Keratinocyte (primary cell): ENCODE data around the gene CRK. TPM values are rescaled to one million over a fixed set of nuclear protein-coding genes. Genes with fewer than 3 reads are reported as not detected.

Experiments
- DNase-seq: peaks from one replicate; pipeline ENCODE4 v3.0.0-alpha.2; 2011; ENCODE audit warnings: low read depth, missing footprints, low spot score
- FAIRE-seq: peaks from 2 replicates; lab custom pipeline; 2011; peaks lifted over from hg19 to GRCh38; lab: Jason Lieb, UNC
- H2AFZ ChIP-seq: 2 replicates; pipeline ENCODE4 v1.6.0; 2012; ENCODE audit warnings: low read length, control low read depth, inconsistent platforms; ENCODE audit not compliant: control insufficient read depth
- H3K27ac ChIP-seq: 2 replicates; pipeline ENCODE4 v1.5.1; 2011; ENCODE audit warnings: low read length; ENCODE audit not compliant: control insufficient read depth, insufficient read depth
- H3K27me3 ChIP-seq: 3 replicates; pipeline ENCODE4 v1.6.0; 2011; ENCODE audit warnings: low read length; ENCODE audit not compliant: control insufficient read depth, insufficient read depth; ENCODE audit errors: extremely low read depth
- H3K36me3 ChIP-seq, 2 experiments: 2 replicates in 1 of 2; 3 replicates in 1 of 2; pipeline ENCODE4 v1.5.1; 2011; ENCODE audit warnings: low read length in 2 of 2, mild to moderate bottlenecking in 1 of 2; ENCODE audit not compliant: control insufficient read depth in 2 of 2, insufficient read depth in 2 of 2; ENCODE audit errors: extremely low read depth in 1 of 2
- H3K4me1 ChIP-seq: 3 replicates; pipeline ENCODE4 v1.5.1; 2011; ENCODE audit warnings: low read length; ENCODE audit not compliant: control insufficient read depth, insufficient read depth; ENCODE audit errors: extremely low read depth
- H3K4me2 ChIP-seq: 3 replicates; pipeline ENCODE4 v1.6.0; 2011; ENCODE audit warnings: low read depth, low read length; ENCODE audit not compliant: control insufficient read depth, insufficient read depth; ENCODE audit errors: extremely low read depth
- H3K4me3 ChIP-seq, 3 experiments: fragments of 200-600 bp in 1 of 3; sonication (generic) in 1 of 3; 2 replicates in 2 of 3; 3 replicates in 1 of 3; pipeline ENCODE4 v1.5.1; 2011 to 2016; ENCODE audit warnings: low read length in 3 of 3, mild to moderate bottlenecking in 3 of 3, control low read depth in 2 of 3, inconsistent platforms in 1 of 3, low read depth in 1 of 3, mixed read lengths in 1 of 3, mixed run types in 1 of 3, moderate library complexity in 1 of 3; ENCODE audit not compliant: control insufficient read depth in 2 of 3, insufficient read depth in 2 of 3; ENCODE audit errors: extremely low read depth in 1 of 3
- H3K79me2 ChIP-seq: 2 replicates; pipeline ENCODE4 v1.6.0; 2012; ENCODE audit warnings: low read length; ENCODE audit not compliant: control insufficient read depth, insufficient read depth
- H3K9ac ChIP-seq: 3 replicates; pipeline ENCODE4 v1.6.0; 2011; ENCODE audit warnings: low read length; ENCODE audit not compliant: control insufficient read depth, insufficient read depth; ENCODE audit errors: extremely low read depth
- H3K9me1 ChIP-seq: 3 replicates; pipeline ENCODE4 v1.6.0; 2011; ENCODE audit warnings: low read length; ENCODE audit not compliant: control insufficient read depth, insufficient read depth; ENCODE audit errors: extremely low read depth
- H3K9me3 ChIP-seq: 2 replicates; pipeline ENCODE4 v1.5.1; 2012; ENCODE audit warnings: low read depth, low read length; ENCODE audit not compliant: control insufficient read depth
- H4K20me1 ChIP-seq: 3 replicates; pipeline ENCODE4 v1.6.0; 2011; ENCODE audit warnings: low read length; ENCODE audit not compliant: control insufficient read depth, insufficient read depth; ENCODE audit errors: extremely low read depth
- CTCF ChIP-seq, 3 experiments: IDR thresholded peaks in 1 of 3; conservative IDR thresholded peaks in 1 of 3; optimal IDR thresholded peaks in 1 of 3; 2 replicates in 2 of 3; 3 replicates in 1 of 3; pipeline versions ENCODE3 to v1.5.1; 2011; ENCODE audit warnings: low read length in 3 of 3, mild to moderate bottlenecking in 3 of 3, moderate library complexity in 2 of 3, control low read depth in 1 of 3, inconsistent platforms in 1 of 3; ENCODE audit not compliant: insufficient read depth in 2 of 3; ENCODE audit errors: extremely low read depth in 1 of 3
- EZH2 ChIP-seq: IDR thresholded peaks from one replicate; pipeline ENCODE4 v1.6.1; 2012; ENCODE audit warnings: inconsistent platforms, mild to moderate bottlenecking, low read length, moderate library complexity
- dilution Hi-C: fragments of 300-500 bp; cut with MboI; formaldehyde crosslinking; loops from one replicate; pipeline ENCODE4 v1.7.0; 2020; ENCODE audit warnings: low sequenced_read_pairs; ENCODE audit not compliant: extremely low pct_ligation_motif_present
- polyA plus RNA-seq, 5 experiments: library from polyadenylated mRNA; depleted of rRNA in 3 of 5; stranded (reverse) in 3 of 5; stranded (forward) in 1 of 5; unstranded in 1 of 5; fragments of >200 nt; gene quantifications; 1 replicate in 1 of 5; 2 replicates in 3 of 5; 3 replicates in 1 of 5; pipeline versions ENCODE4 v1.2.1 to v1.2.3, GENCODE V29; 2011 to 2012; ENCODE audit warnings: missing spikeins in 2 of 5, low read depth in 1 of 5, low replicate concordance in 1 of 5

The CRK gene
- polyA plus RNA-seq, 1 donor (not counting 4 experiments of a cell fraction or from before 2014, with no cell fraction given), result 127 TPM

DNA sequence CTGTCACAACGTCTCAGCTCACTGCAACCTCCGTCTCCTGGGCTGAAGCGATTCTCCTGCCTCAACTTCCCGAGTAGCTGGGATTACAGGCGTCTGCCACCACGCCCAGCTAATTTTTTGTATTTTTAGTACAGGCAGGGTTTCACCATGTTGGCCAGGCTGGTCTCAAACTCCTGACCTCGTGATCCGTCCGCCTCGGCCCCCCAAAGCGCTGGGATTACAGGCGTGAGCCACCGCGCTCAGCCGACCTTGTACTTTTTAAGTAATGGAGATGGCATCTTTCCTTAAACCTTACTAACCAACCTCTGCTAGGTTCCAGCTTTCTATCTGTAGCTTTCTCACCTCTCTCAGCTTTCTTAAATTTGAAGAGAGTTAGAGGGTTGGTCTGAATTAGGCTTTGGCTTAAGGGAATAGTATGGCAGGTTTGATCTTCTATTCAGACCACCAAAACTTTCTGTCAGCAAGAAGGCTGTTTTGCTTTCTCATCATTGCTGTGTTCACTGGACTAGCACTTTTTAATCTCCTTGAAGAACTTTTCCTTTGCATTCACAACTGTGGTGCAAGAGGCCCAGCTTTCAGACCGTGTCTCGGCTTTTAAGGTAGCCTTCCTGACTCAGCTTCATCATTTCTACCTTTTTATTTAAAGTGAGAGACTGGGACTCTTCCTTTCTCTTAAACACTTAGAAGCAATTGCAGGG is 84.0 kb downstream of the CRK start:
- Histone ChIP-seq H3K27me3 (no peaks in the 10 kb centered on the region), H3K4me2 (no peak overlapping the region), H3K9me3 (no peaks in the 10 kb centered on the region), H3K4me3 (no peak overlapping the region), H3K36me3 (peaks cover 8 to 15% of the 10 kb centered on the region in 2 experiments), H3K9me1 (no peaks in the 10 kb centered on the region), H3K4me1 (peaks cover 10% of the 10 kb centered on the region), H2AFZ (no peak overlapping the region), H3K9ac (no peak overlapping the region), H3K27ac (no peak overlapping the region), H4K20me1 (peaks cover 82% of the 10 kb centered on the region), H3K79me2 (peaks cover 100% of the 10 kb centered on the region)
- dilution Hi-C loops, result no loop called here
- DNase-seq, result no peak
- TF ChIP-seq EZH2 (no peak), CTCF (optimal IDR thresholded peaks at IDR 0.05 in 1 of 3, IDR thresholded peaks at IDR 0.05 in 1 of 3, conservative IDR thresholded peaks at IDR 0.05 in 1 of 3; ENCODE audit: extremely low read depth in 1 of 3, insufficient read depth in 2 of 3, low read length in 3 of 3) (no peak)
- FAIRE-seq, result no peak

Other genes with a start within 250 kb of the CRK start
- not detected in 3 replicates for gene BHLHA9, start 185.8 kb downstream of the CRK start, polyA plus RNA-seq
- gene TRARG1, start 176.6 kb downstream of the CRK start, polyA plus RNA-seq, result not detected in 3 replicates
- 468 to 1,322 TPM (median 739 TPM) in 3 replicates for gene YWHAE, start 56.0 kb downstream of the CRK start, polyA plus RNA-seq
- gene MYO1C, start 36.5 kb upstream of the CRK start, polyA plus RNA-seq, result 101 to 124 TPM (median 117 TPM) in 3 replicates
- 19.9 to 28.0 TPM (median 23.0 TPM) in 3 replicates for gene INPP5K, start 60.4 kb upstream of the CRK start, polyA plus RNA-seq
- gene PITPNA, start 106.6 kb upstream of the CRK start, polyA plus RNA-seq, result 45.2 to 80.0 TPM (median 76.5 TPM) in 3 replicates
- 12.7 to 17.0 TPM (median 13.9 TPM) in 3 replicates for gene SLC43A2, start 172.6 kb upstream of the CRK start, polyA plus RNA-seq
- gene SCARF1, start 189.5 kb upstream of the CRK start, polyA plus RNA-seq, result 0.05 to 0.18 TPM (median 0.06 TPM) in 3 replicates
- gene RILP, start 193.6 kb upstream of the CRK start, polyA plus RNA-seq, result 3.1 to 4.5 TPM (median 3.2 TPM) in 3 replicates
- gene PRPF8, start 228.6 kb upstream of the CRK start, polyA plus RNA-seq, result 60.1 to 118 TPM (median 97.5 TPM) in 3 replicates